Omental fat pad (tissue), 4 donors: ENCODE measurements around the gene VCY. TPM values are rescaled to one million over a fixed set of nuclear protein-coding genes. Genes with fewer than 3 reads are reported as not detected.
"Not testable (repeated sequence)": the region's sequence is repeated elsewhere in the genome, so short reads cannot be mapped to it uniquely, and the experiment has no call there.

Experiments
- ATAC-seq: fragments of 150-250 bp; one replicate; pipeline ENCODE4 v1.9.1; 2016; ENCODE audit warnings: mild to moderate bottlenecking, moderate library complexity; ENCODE audit not compliant: low FRiP score
- DNase-seq: peaks from one replicate; pipeline ENCODE4 v3.0.0-alpha.2; 2019; ENCODE audit warnings: low spot score
- total RNA-seq, 4 donors: library from RNA; depleted of rRNA; stranded (reverse); fragments of >200 nt; gene quantifications; one replicate each; pipeline ENCODE4 v1.1.0, GENCODE V29; 2016

The VCY gene
- total RNA-seq, result not detected

DNA sequence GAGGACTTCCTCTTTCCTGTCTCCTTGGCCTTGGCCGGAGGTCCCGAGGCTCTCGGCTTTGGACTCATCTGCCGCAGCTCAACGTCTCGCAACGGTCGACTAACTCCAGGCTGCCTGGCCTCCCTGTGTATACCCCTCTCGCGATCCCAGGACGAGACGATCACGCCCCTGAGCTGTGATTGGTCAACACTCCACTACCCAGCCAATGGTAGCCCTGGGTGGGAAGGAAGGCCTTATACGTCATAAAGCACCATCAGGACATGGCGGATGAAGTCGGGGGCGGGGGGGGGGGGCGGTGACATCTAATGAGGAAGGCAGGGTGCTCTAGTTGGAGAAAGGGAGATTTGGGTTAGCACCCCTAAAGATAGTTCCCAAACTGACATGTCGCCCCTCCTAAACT is at the start of gene VCY:
Gene VCY (minus strand): TSS at position 101 of the 400 bp plus-strand sequence. CDS start 33 bp downstream, at position 68.
- not testable (repeated sequence) for DNase-seq, ATAC-seq

DNA sequence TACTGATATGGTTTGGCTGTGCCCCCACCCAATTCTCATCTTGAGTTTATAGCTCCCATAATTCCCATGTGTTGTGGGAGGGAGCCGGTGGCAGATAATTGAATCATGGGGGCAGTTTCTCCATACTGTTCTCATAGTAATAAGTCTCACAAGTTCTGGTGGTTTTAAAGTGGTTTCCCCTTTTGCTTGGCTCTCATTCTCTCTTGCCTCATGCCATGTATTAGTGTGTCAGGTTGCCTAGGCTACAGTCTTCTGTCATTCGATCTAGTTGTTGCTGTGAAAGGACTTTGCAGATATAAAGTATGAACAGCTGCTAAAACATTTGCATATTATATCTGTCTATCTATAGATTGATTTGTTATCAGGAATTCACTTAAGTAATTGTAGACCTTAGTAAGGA is 44.1 kb upstream of the VCY start:
- not testable (repeated sequence) for ATAC-seq, DNase-seq

DNA sequence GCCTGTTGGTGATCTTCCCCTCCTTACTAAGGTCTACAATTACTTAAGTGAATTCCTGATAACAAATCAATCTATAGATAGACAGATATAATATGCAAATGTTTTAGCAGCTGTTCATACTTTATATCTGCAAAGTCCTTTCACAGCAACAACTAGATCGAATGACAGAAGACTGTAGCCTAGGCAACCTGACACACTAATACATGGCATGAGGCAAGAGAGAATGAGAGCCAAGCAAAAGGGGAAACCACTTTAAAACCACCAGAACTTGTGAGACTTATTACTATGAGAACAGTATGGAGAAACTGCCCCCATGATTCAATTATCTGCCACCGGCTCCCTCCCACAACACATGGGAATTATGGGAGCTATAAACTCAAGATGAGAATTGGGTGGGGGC is 25.6 kb upstream of the VCY start:
- not testable (repeated sequence) for DNase-seq, ATAC-seq

DNA sequence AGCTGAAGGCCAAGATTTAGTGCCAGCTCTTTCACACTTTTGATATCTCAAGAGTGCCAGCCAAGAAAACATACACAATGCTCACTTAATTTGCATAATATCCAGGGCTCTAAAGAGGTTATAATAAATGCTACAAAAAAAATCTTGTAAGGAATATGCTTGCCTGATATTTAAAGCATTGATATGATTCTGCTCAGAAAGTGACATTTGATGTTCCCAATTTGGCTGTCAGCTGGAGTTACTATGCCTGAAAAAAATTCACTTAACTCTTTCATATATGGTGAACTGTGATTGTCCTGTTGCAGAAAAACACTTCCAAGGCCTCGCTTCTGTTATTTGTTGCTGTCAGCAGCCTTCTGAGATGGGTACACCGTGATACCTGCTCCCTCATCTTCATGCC is 43.9 kb downstream of the VCY start:
- not testable (repeated sequence) for DNase-seq, ATAC-seq

Other genes starting within 250 kb of the VCY start
- not detected for gene VCY1B, start 69.8 kb upstream of the VCY start, total RNA-seq